ENCODE data around the gene TMEM108. TPM values are rescaled to one million over a fixed set of nuclear protein-coding genes. Genes with fewer than 3 reads are reported as not detected.

Gene TMEM108
- total and polyA plus RNA-seq, 3 donors from 2014 or later: 13.9 to 44.3 (median 16.1) TPM

DNA sequence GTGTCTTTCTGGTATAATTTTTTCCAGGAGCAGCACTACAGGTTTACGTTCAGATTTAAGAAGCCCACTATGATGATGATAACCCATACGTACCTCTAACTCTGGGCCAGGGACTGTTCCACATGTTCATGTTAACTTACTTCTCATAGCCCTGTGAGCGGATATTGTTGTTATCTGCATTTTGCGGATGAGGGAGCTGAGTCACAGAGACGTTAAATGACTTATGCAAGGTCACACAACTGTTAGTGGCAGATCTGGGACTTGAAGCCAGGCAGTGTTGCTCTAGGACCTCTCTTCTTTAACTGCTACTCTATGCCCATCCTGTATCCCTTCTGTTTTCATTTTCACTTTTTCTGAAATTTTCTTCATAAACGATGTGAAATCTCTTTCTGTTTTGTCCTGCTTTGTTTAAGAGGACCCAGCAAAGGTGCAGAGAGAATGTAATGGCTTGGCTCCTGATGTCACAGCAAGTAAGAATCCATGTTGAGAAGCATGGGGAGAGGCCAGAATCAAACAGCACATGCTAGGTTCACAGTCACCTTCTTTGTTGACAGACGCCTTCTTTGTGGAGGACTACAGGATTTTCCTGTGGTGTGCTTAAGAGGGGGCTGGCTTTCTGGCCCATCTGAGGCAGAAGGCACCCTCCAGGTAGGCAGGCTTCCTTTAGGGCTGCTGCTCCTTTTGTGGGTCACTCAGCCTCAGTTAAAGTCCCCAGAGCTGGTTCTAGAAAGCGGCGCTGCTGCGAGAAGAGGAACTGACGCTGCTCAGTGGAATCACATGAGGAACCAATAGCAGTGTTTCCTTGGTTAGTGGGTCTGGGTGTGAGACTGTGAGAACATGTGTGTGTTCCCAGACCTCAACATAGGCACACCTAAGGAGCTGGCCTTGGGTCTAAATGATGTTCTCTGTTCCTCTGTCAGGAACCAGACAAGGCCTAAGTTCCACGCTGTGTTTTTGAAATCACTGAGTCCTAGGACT, 121.6 kb downstream of the TMEM108 start:
- Histone ChIP-seq H3K4me1 (no peaks in the 10 kb centered on the region), H3K4me3 (no peak overlapping the region), H3K27me3 (no peaks in the 10 kb centered on the region), H3K36me3 (ENCODE audit: low read depth, missing control alignments) (no peaks in the 10 kb centered on the region), H3K27ac (no peak overlapping the region), H3K9me3 (no peaks in the 10 kb centered on the region)
- TF ChIP-seq, protein P1, sequence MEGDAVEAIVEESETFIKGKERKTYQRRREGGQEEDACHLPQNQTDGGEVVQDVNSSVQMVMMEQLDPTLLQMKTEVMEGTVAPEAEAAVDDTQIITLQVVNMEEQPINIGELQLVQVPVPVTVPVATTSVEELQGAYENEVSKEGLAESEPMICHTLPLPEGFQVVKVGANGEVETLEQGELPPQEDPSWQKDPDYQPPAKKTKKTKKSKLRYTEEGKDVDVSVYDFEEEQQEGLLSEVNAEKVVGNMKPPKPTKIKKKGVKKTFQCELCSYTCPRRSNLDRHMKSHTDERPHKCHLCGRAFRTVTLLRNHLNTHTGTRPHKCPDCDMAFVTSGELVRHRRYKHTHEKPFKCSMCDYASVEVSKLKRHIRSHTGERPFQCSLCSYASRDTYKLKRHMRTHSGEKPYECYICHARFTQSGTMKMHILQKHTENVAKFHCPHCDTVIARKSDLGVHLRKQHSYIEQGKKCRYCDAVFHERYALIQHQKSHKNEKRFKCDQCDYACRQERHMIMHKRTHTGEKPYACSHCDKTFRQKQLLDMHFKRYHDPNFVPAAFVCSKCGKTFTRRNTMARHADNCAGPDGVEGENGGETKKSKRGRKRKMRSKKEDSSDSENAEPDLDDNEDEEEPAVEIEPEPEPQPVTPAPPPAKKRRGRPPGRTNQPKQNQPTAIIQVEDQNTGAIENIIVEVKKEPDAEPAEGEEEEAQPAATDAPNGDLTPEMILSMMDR (IDR thresholded peaks at IDR 0.05): no peak
- TF ChIP-seq POLR2A (IDR thresholded peaks at IDR 0.05): no peak
- WGBS, 2 donors: 89 to 92% methylated on average over 11 to 12 of the region's 12 CpGs
- no peak for DNase-seq
- intact Hi-C loops (cut with DNase I; ENCODE audit: low total_unique reads): no loop called here

GRCh38 chr3:133161656-133162055, 123.5 kb downstream of the TMEM108 start:
- H3K36me3 ChIP-seq (ENCODE audit: low read depth, missing control alignments): no peaks in the 10 kb centered on the region
- H3K4me3 ChIP-seq: no peak overlapping the region
- TF ChIP-seq POLR2A (IDR thresholded peaks at IDR 0.05): no peak
- TF ChIP-seq, protein P1 (IDR thresholded peaks at IDR 0.05): no peak
- DNase-seq: no peak
- no peak overlapping the region for H3K27ac ChIP-seq
- intact Hi-C loops (cut with DNase I; ENCODE audit: low total_unique reads): no loop called here
- WGBS, 2 donors: 72 to 89% methylated on average over 3 of the region's 3 CpGs
- H3K4me1 ChIP-seq: no peaks in the 10 kb centered on the region
- no peaks in the 10 kb centered on the region for H3K27me3 ChIP-seq
- no peaks in the 10 kb centered on the region for H3K9me3 ChIP-seq

- Histone ChIP-seq H3K36me3 (ENCODE audit: low read depth, missing control alignments) (no peaks in the 10 kb centered on the region), H3K9me3 (no peaks in the 10 kb centered on the region), H3K4me3 (no peak overlapping the region), H3K4me1 (no peaks in the 10 kb centered on the region), H3K27me3 (no peaks in the 10 kb centered on the region), H3K27ac (no peak overlapping the region)
- TF ChIP-seq POLR2A (IDR thresholded peaks at IDR 0.05): no peak
- TF ChIP-seq, protein P1 (IDR thresholded peaks at IDR 0.05): no peak
- intact Hi-C loops (cut with DNase I; ENCODE audit: low total_unique reads): no loop called here
- no peak for DNase-seq
Observed at GRCh38 chr3:133162265-133162664, 124.1 kb downstream of the TMEM108 start.

DNA sequence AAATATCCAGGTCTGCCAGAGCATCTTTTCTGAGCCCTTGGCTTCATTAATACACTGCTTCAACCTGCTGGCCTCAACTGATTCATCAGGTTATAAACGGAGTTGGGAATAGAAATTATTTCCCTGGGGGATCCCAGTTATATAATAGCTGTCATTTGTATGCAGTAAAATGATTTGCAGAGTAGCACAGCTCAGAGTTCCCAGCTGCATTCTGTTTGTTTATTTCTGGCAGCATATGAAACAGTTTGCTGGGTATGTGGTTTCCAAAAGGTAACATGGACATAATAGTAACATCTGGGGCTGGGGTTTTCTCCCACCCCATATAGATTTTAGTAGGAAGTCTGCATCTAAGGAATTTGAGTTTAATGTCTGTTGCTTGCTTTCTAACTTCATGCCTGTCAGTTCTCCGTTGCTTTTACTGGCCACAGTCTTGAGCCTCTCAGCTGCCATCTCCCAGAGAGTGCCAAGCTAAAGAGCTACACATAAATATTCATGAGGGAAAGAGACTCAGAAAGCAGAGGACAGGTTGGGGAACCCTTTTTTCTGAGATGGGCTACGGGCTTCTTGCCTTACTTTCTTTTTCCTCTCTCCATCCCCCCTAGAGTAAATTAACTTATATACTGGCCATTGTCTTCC, 124.6 kb downstream of the TMEM108 start:
- no peak overlapping the region for H3K4me3 ChIP-seq
- no peaks in the 10 kb centered on the region for H3K36me3 ChIP-seq (ENCODE audit: low read depth, missing control alignments)
- intact Hi-C loops (cut with DNase I; ENCODE audit: low total_unique reads): no loop called here
- no peaks in the 10 kb centered on the region for H3K27me3 ChIP-seq
- no peaks in the 10 kb centered on the region for H3K4me1 ChIP-seq
- DNase-seq: no peak
- no peak overlapping the region for H3K27ac ChIP-seq
- 65 to 70% methylated on average over 3 of the region's 3 CpGs for WGBS, 2 donors
- H3K9me3 ChIP-seq: no peaks in the 10 kb centered on the region
- TF ChIP-seq, protein P1 (IDR thresholded peaks at IDR 0.05): no peak
- TF ChIP-seq POLR2A (IDR thresholded peaks at IDR 0.05): no peak
